B cell (primary cell): Measurements from ENCODE around the gene MKS1. TPM values are rescaled to one million over a fixed set of nuclear protein-coding genes. Genes with fewer than 3 reads are reported as not detected.

Source experiments
- ATAC-seq: fragments of 200-7000 bp; cut with Tn5 transposase; one replicate; pipeline ENCODE4 v1.10.0; 2021; ENCODE audit warnings: low read depth, mild to moderate bottlenecking, moderate number of reproducible peaks, moderate library complexity
- CTCF ChIA-PET: fragments of 350-600 bp; sonication (Branson Sonifier 250); formaldehyde crosslinking; loops from one replicate; lab custom pipeline; 2021; ENCODE audit warnings: antibody characterized with exemption, inconsistent platforms; lab: Charles Lee
- POLR2A ChIA-PET: fragments of 350-600 bp; sonication (Branson Sonifier 250); formaldehyde crosslinking; loops from one replicate; lab custom pipeline; 2021; ENCODE audit warnings: antibody characterized with exemption; lab: Charles Lee
- DNase-seq: peaks from one replicate; pipeline ENCODE4 v3.0.0; 2013
- H2AFZ ChIP-seq: 2 replicates; pipeline ENCODE4 v1.6.1; 2012; ENCODE audit warnings: mild to moderate bottlenecking, low read depth, low read length; ENCODE audit not compliant: insufficient read depth, poor library complexity, severe bottlenecking
- H3K27ac ChIP-seq, 2 donors: 1 replicate in 1 of 2; 2 replicates in 1 of 2; pipeline ENCODE4 v1.5.1; 2012 to 2013; ENCODE audit warnings: low read length in 2 of 2, mild to moderate bottlenecking in 2 of 2, moderate library complexity in 1 of 2
- H3K27me3 ChIP-seq, 4 experiments: fragments of 200-600 bp in 1 of 4; sonication (generic) in 1 of 4; replicated peaks in 1 of 4; 1 replicate in 2 of 4; 2 replicates in 2 of 4; pipeline versions ENCODE4 v1.6.1 to v1.7.0; 2013 to 2016; ENCODE audit warnings: low read length in 3 of 4, mild to moderate bottlenecking in 2 of 4, mixed read lengths in 1 of 4, moderate library complexity in 1 of 4; ENCODE audit not compliant: insufficient read depth in 4 of 4, control insufficient read depth in 3 of 4; ENCODE audit errors: control extremely low read depth in 1 of 4
- H3K36me3 ChIP-seq, 2 experiments: replicated peaks in 1 of 2; 1 replicate in 1 of 2; 2 replicates in 1 of 2; pipeline versions ENCODE4 v1.6.1 to v1.7.1; 2013; ENCODE audit warnings: low read length in 1 of 2; ENCODE audit not compliant: insufficient read depth in 2 of 2, control insufficient read depth in 1 of 2; ENCODE audit errors: control extremely low read depth in 1 of 2, extremely low read depth in 1 of 2
- H3K4me1 ChIP-seq, 2 donors: fragments of 200-600 bp in 1 of 2; sonication (generic) in 1 of 2; 1 replicate in 1 of 2; 2 replicates in 1 of 2; pipeline versions ENCODE4 v1.5.1 to v1.6.1; 2013 to 2017; ENCODE audit warnings: low read length in 2 of 2; ENCODE audit not compliant: control insufficient read depth in 2 of 2, insufficient read depth in 2 of 2
- H3K4me2 ChIP-seq: replicated peaks from 2 replicates; pipeline ENCODE3; 2012; ENCODE audit warnings: mild to moderate bottlenecking, low read depth, low read length; ENCODE audit not compliant: poor library complexity, severe bottlenecking
- H3K4me3 ChIP-seq, 5 experiments: fragments of 200-600 bp in 1 of 5; sonication (generic) in 1 of 5; 1 replicate in 3 of 5; 2 replicates in 2 of 5; pipeline versions ENCODE4 v1.5.1 to v1.7.0; 2011 to 2016; ENCODE audit warnings: low read length in 4 of 5, mild to moderate bottlenecking in 4 of 5, low read depth in 2 of 5, control low read depth in 1 of 5, moderate library complexity in 1 of 5; ENCODE audit not compliant: insufficient read depth in 1 of 5; ENCODE audit errors: control extremely low read depth in 1 of 5, extremely low read depth in 1 of 5
- H3K79me2 ChIP-seq: fragments of 200-600 bp; sonication (generic); one replicate; pipeline ENCODE4 v1.6.0; 2016; ENCODE audit warnings: low read length; ENCODE audit not compliant: control insufficient read depth, insufficient read depth
- H3K9ac ChIP-seq: fragments of 200-600 bp; sonication (generic); 2 replicates; pipeline ENCODE4 v1.6.1; 2017; ENCODE audit warnings: mild to moderate bottlenecking, low read length, moderate library complexity
- H3K9me3 ChIP-seq, 3 donors: one replicate each; pipeline versions ENCODE4 v1.6.1 to v1.7.1; 2013; ENCODE audit warnings: low read length in 2 of 3; ENCODE audit not compliant: control insufficient read depth in 2 of 3, insufficient read depth in 1 of 3; ENCODE audit errors: control extremely low read depth in 1 of 3
- H4K20me1 ChIP-seq: 2 replicates; pipeline ENCODE4 v1.6.0; 2012; ENCODE audit warnings: mild to moderate bottlenecking, low read length; ENCODE audit not compliant: insufficient read depth, control insufficient read depth, poor library complexity, severe bottlenecking
- H3K27ac Mint-ChIP-seq: one replicate; pipeline ENCODE4 v1.8.0; 2021; ENCODE audit warnings: mixed read lengths
- H3K27me3 Mint-ChIP-seq: one replicate; pipeline ENCODE4 v1.8.0; 2021; ENCODE audit warnings: mixed read lengths
- H3K4me1 Mint-ChIP-seq: one replicate; pipeline ENCODE4 v1.8.0; 2021; ENCODE audit warnings: mixed read lengths
- H3K4me3 Mint-ChIP-seq: one replicate; pipeline ENCODE4 v1.8.0; 2021; ENCODE audit warnings: mixed read lengths
- H3K9me3 Mint-ChIP-seq: one replicate; pipeline ENCODE4 v1.8.0; 2022; ENCODE audit warnings: mixed read lengths; ENCODE audit not compliant: insufficient read depth
- EZH2 ChIP-seq: IDR thresholded peaks from 2 replicates; pipeline ENCODE4 v1.6.1; 2012; ENCODE audit warnings: borderline replicate concordance, low read depth, mild to moderate bottlenecking, moderate library complexity, low read length; ENCODE audit not compliant: insufficient read depth, poor library complexity, severe bottlenecking
- WGBS: methylation state at CpG from one replicate; pipeline ENCODE4 v1.1.5; 2013; ENCODE audit warnings: missing lambda C conversion rate; ENCODE audit not compliant: insufficient coverage; 5-methylcytosine and 5-hydroxymethylcytosine counted together
- intact Hi-C: fragments of 100-400 bp; cut with micrococcal nuclease; formaldehyde crosslinking; loops from one replicate; pipeline ENCODE4 v1.10.0; 2022
- polyA plus RNA-seq: library from polyadenylated mRNA; depleted of rRNA; stranded (reverse); fragments of >200 nt; gene quantifications from 2 replicates; pipeline ENCODE4 v1.2.3, GENCODE V29; 2012
- total RNA-seq, 2 donors: library from RNA; stranded (reverse); fragments of 120-200 nt in 1 of 2; gene quantifications; 1 replicate in 1 of 2; 2 replicates in 1 of 2; pipeline versions ENCODE4 v1.2.3 to v1.2.4, GENCODE V29; 2013 to 2022
- TF ChIP-seq, protein P1 (sequence below): fragments of 200-600 bp; IDR thresholded peaks from one replicate; pipeline ENCODE4 v1.8.0; 2022; ENCODE audit warnings: antibody characterized with exemption, mild to moderate bottlenecking

MKS1 gene
- total and polyA plus RNA-seq, 2 donors (not counting 1 experiment from before 2014, with no cell fraction given): 8.3 to 19.6 TPM

GRCh38 chr17:58193641-58194255, 25.3 kb downstream of the MKS1 start:
- ATAC-seq: no peak
- H3K27me3 ChIP-seq: peaks cover 0 to 5% (median 2%) of the 10 kb centered on the region in 4 experiments
- no peak overlapping the region for H3K27ac ChIP-seq
- H3K9me3 ChIP-seq: peaks cover 0 to 2% (median 0%) of the 10 kb centered on the region in 3 donors
- no peak overlapping the region for H3K4me2 ChIP-seq
- Mint-ChIP-seq H3K4me1 (no peaks in the 10 kb centered on the region), H3K4me3 (no peak overlapping the region), H3K27ac (no peak overlapping the region), H3K27me3 (peaks cover 43% of the 10 kb centered on the region), H3K9me3 (no peaks in the 10 kb centered on the region)
- no peaks in the 10 kb centered on the region for H4K20me1 ChIP-seq
- no peak overlapping the region for H2AFZ ChIP-seq
- ChIA-PET CTCF (no interaction called here), POLR2A (no interaction called here)
- no peak for TF ChIP-seq EZH2
- TF ChIP-seq, protein P1, sequence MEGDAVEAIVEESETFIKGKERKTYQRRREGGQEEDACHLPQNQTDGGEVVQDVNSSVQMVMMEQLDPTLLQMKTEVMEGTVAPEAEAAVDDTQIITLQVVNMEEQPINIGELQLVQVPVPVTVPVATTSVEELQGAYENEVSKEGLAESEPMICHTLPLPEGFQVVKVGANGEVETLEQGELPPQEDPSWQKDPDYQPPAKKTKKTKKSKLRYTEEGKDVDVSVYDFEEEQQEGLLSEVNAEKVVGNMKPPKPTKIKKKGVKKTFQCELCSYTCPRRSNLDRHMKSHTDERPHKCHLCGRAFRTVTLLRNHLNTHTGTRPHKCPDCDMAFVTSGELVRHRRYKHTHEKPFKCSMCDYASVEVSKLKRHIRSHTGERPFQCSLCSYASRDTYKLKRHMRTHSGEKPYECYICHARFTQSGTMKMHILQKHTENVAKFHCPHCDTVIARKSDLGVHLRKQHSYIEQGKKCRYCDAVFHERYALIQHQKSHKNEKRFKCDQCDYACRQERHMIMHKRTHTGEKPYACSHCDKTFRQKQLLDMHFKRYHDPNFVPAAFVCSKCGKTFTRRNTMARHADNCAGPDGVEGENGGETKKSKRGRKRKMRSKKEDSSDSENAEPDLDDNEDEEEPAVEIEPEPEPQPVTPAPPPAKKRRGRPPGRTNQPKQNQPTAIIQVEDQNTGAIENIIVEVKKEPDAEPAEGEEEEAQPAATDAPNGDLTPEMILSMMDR: no peak
- intact Hi-C loops: no loop called here
- H3K4me3 ChIP-seq: no peak overlapping the region
- DNase-seq: no peak
- 96% methylated on average over 13 of the region's 18 CpGs for WGBS
- no peak overlapping the region for H3K9ac ChIP-seq
- no peaks in the 10 kb centered on the region for H3K79me2 ChIP-seq
- H3K4me1 ChIP-seq: no peaks in the 10 kb centered on the region
- H3K36me3 ChIP-seq: no peaks in the 10 kb centered on the region

GRCh38 chr17:58192612-58193011, 26.4 kb downstream of the MKS1 start, which contains the start of gene EPX:
TSS of gene EPX (plus strand) at chr17:58192726. CDS start at chr17:58192847, 121 bp downstream.
- no peak for TF ChIP-seq EZH2
- TF ChIP-seq, protein P1: no peak
- no peak within 1 kb of the TSS for H3K4me2 ChIP-seq
- H3K4me1 ChIP-seq: no peaks in the 10 kb centered on the region
- ATAC-seq: no peak
- H3K36me3 ChIP-seq: no peaks in the 10 kb centered on the region
- no peaks in the 10 kb centered on the region for H3K79me2 ChIP-seq
- H3K4me3 Mint-ChIP-seq: no peak within 1 kb of the TSS
- no peak within 1 kb of the TSS for H3K9ac ChIP-seq
- H2AFZ ChIP-seq: no peak within 1 kb of the TSS
- no peak for DNase-seq
- 56% methylated on average over 5 of the region's 6 CpGs for WGBS
- no peaks in the 10 kb centered on the region for H3K4me1 Mint-ChIP-seq
- no peak within 1 kb of the TSS for H3K27ac ChIP-seq
- peaks cover 0 to 2% (median 0%) of the 10 kb centered on the region in 3 donors for H3K9me3 ChIP-seq
- no peaks in the 10 kb centered on the region for H4K20me1 ChIP-seq
- H3K4me3 ChIP-seq: no peak within 1 kb of the TSS
- POLR2A ChIA-PET: no interaction called here
- no peaks in the 10 kb centered on the region for H3K9me3 Mint-ChIP-seq
- H3K27ac Mint-ChIP-seq: no peak within 1 kb of the TSS
- intact Hi-C loops: no loop called here
- CTCF ChIA-PET: no interaction called here
- H3K27me3 ChIP-seq: peaks cover 0 to 5% (median 2%) of the 10 kb centered on the region in 4 experiments
- peaks cover 38% of the 10 kb centered on the region for H3K27me3 Mint-ChIP-seq
